GM19239 (cell line): ENCODE results near the gene GPC6.

ENCODE experiments used
- DNase-seq: peaks from one replicate; pipeline ENCODE4 v3.0.0; 2011; ENCODE audit warnings: low spot score; ENCODE audit not compliant: insufficient read length
- FAIRE-seq: peaks from 2 replicates; lab custom pipeline; 2011; peaks lifted over from hg19 to GRCh38; lab: Jason Lieb, UNC

Gene GPC6

GRCh38 chr13:94163535-94163934, 936.9 kb downstream of the GPC6 start:
- FAIRE-seq (no peak), DNase-seq (no peak)

GRCh38 chr13:94168783-94169453, 942.3 kb downstream of the GPC6 start:
- FAIRE-seq (no peak), DNase-seq (no peak)

- FAIRE-seq: no peak
These were observed 943.0 kb downstream of the GPC6 start for GRCh38 chr13:94169454-94170144.

GRCh38 chr13:94170145-94170571, 943.6 kb downstream of the GPC6 start:
- FAIRE-seq: no peak
- DNase-seq: no peak

More at GRCh38 chr13:94169454-94170144, 943.0 kb downstream of the GPC6 start:
- DNase-seq: no peak

GRCh38 chr13:94172416-94172815, 945.8 kb downstream of the GPC6 start:
- FAIRE-seq: no peak
- no peak for DNase-seq

GRCh38 chr13:94173312-94173854, 946.8 kb downstream of the GPC6 start:
- no peak for DNase-seq
- FAIRE-seq: no peak

GRCh38 chr13:94174009-94174408, 947.4 kb downstream of the GPC6 start:
- DNase-seq (no peak), FAIRE-seq (no peak)

- FAIRE-seq (no peak), DNase-seq (no peak)
These were observed 948.5 kb downstream of the GPC6 start for GRCh38 chr13:94175076-94175475.

GRCh38 chr13:94176561-94176960, 950.0 kb downstream of the GPC6 start:
- DNase-seq: no peak
- FAIRE-seq: no peak

GRCh38 chr13:94177041-94177440, 950.4 kb downstream of the GPC6 start:
- DNase-seq (no peak), FAIRE-seq (no peak)

GRCh38 chr13:94178625-94179244, 952.1 kb downstream of the GPC6 start:
- FAIRE-seq: no peak
- DNase-seq: no peak

- FAIRE-seq (no peak), DNase-seq (no peak)
These were observed 955.0 kb downstream of the GPC6 start for GRCh38 chr13:94181461-94182107.

- FAIRE-seq (no peak), DNase-seq (no peak)
These were observed 955.7 kb downstream of the GPC6 start for GRCh38 chr13:94182185-94182761.

GRCh38 chr13:94186470-94186869, 959.9 kb downstream of the GPC6 start:
- FAIRE-seq: no peak
- DNase-seq: no peak

GRCh38 chr13:94188201-94188854, 961.7 kb downstream of the GPC6 start:
- FAIRE-seq: no peak
- DNase-seq: no peak

- FAIRE-seq (no peak), DNase-seq (no peak)
These were observed 965.9 kb downstream of the GPC6 start for GRCh38 chr13:94192431-94192975.

GRCh38 chr13:94195715-94196114, 969.1 kb downstream of the GPC6 start:
- FAIRE-seq: no peak
- DNase-seq: no peak

- FAIRE-seq: no peak
These were observed 969.8 kb downstream of the GPC6 start for GRCh38 chr13:94196413-94196812.

GRCh38 chr13:94198681-94199080, 972.1 kb downstream of the GPC6 start:
- FAIRE-seq: no peak
- DNase-seq: no peak

More at GRCh38 chr13:94196413-94196812, 969.8 kb downstream of the GPC6 start:
- no peak for DNase-seq
